GM12878 (cell line): ENCODE data around the gene C10orf90.

Source experiments
- CHD1 ChIP-seq: IDR thresholded peaks from 2 replicates; pipeline ENCODE4 v1.6.1; 2012; ENCODE audit warnings: low read depth, low read length, improper control_type of control experiment
- EZH2 ChIP-seq: IDR thresholded peaks from 2 replicates; pipeline ENCODE4 v1.6.1; 2012; ENCODE audit warnings: low read depth, mild to moderate bottlenecking, control low read depth, inconsistent platforms, low read length, borderline replicate concordance; ENCODE audit not compliant: control insufficient read depth
- HDAC6 ChIP-seq: fragments of 200-600 bp; sonication (generic); IDR thresholded peaks from one replicate; pipeline ENCODE4 v1.8.0; 2017; ENCODE audit warnings: antibody characterized with exemption; ENCODE audit not compliant: unreplicated experiment
- POLR2A ChIP-seq: IDR thresholded peaks from 2 replicates; pipeline ENCODE4 v1.6.1; 2011; ENCODE audit warnings: low read depth, mild to moderate bottlenecking, low read length
- POLR2AphosphoS5 ChIP-seq: IDR thresholded peaks from 2 replicates; pipeline ENCODE4 v1.6.1; 2011; ENCODE audit warnings: mild to moderate bottlenecking, low read length, inconsistent platforms

DNA sequence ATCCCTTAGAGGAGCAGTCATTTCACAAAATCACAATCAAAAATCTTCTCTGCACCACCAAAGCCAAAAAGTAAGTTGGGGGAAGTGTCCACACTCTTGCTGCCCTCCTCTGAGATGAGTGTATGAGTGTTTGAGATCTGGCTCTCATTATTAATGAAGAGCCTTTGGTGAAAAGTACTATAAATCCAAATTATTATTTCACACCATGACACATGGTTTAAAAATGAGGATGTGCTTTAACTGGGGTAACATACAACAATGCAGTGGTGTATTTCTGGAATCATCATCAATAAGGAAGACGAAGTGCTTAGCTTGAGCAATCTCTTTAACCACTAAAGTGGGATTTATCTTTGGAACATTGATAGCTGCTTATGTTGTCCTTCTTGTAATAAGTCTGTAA is 168.1 kb downstream of the C10orf90 start:
- TF ChIP-seq EZH2 (no peak), POLR2AphosphoS5 (no peak), HDAC6 (no peak), POLR2A (no peak), CHD1 (no peak)
